MCF 10A (cell line): ENCODE data around the gene EXOC1. TPM values are rescaled to one million over a fixed set of nuclear protein-coding genes. Genes with fewer than 3 reads are reported as not detected.

ENCODE experiments used
- BruUV-seq: library from RNA; stranded (reverse); fragments of 400-500 nt; replicated peaks from 2 replicates; lab custom pipeline; 2021; lab: Mats Ljungman, UMichigan
- CTCF ChIA-PET: fragments of 300-600 bp; sonication (Branson Sonifier 250); formaldehyde crosslinking; extraction: SDS; loops from one replicate; lab custom pipeline; 2021; ENCODE audit warnings: antibody characterized with exemption, inconsistent platforms; lab: Yijun Ruan, JAX
- POLR2A ChIA-PET: fragments of 300-600, 350-650 bp; sonication (Branson Sonifier 250); formaldehyde crosslinking; extraction: SDS; loops from one replicate; lab custom pipeline; 2020; ENCODE audit warnings: antibody characterized with exemption, inconsistent platforms; lab: Yijun Ruan, JAX
- DNase-seq: peaks from one replicate; pipeline ENCODE4 v3.0.0-alpha.2; 2018; ENCODE audit not compliant: unreplicated experiment
- H3K27ac Mint-ChIP-seq: one replicate; pipeline ENCODE4 v1.8.0; 2022; ENCODE audit warnings: mild to moderate bottlenecking, low read depth, mixed read lengths; ENCODE audit not compliant: unreplicated experiment
- H3K27me3 Mint-ChIP-seq: one replicate; pipeline ENCODE4 v1.8.0; 2022; ENCODE audit warnings: mixed read lengths; ENCODE audit not compliant: insufficient read depth, unreplicated experiment
- H3K36me3 Mint-ChIP-seq: one replicate; pipeline ENCODE4 v1.8.0; 2022; ENCODE audit warnings: mild to moderate bottlenecking, moderate library complexity, mixed read lengths; ENCODE audit not compliant: insufficient read depth, unreplicated experiment
- H3K4me1 Mint-ChIP-seq: one replicate; pipeline ENCODE4 v1.8.0; 2022; ENCODE audit warnings: mixed read lengths; ENCODE audit not compliant: insufficient read depth, unreplicated experiment
- H3K4me3 Mint-ChIP-seq: one replicate; pipeline ENCODE4 v1.8.0; 2022; ENCODE audit warnings: mild to moderate bottlenecking, moderate library complexity, mixed read lengths; ENCODE audit not compliant: unreplicated experiment
- H3K9me3 Mint-ChIP-seq: one replicate; pipeline ENCODE4 v1.8.0; 2022; ENCODE audit warnings: mixed read lengths; ENCODE audit not compliant: unreplicated experiment
- CTCF ChIP-seq: fragments of 200-600 bp; IDR thresholded peaks from one replicate; pipeline ENCODE4 v1.8.0; 2022; ENCODE audit warnings: antibody characterized with exemption, mild to moderate bottlenecking; ENCODE audit not compliant: unreplicated experiment
- intact Hi-C: fragments of 100-400 bp; cut with micrococcal nuclease; formaldehyde crosslinking; loops from 2 replicates; pipeline ENCODE4 v1.14.1; 2022
- total RNA-seq: library from RNA; stranded (reverse); gene quantifications from 2 replicates; pipeline ENCODE4 v1.2.3, GENCODE V29; 2022

The EXOC1 gene
- total RNA-seq, 1 experiment from 2014 or later, result 31.4 TPM

- no peaks in the 10 kb centered on the region for H3K4me1 Mint-ChIP-seq
- no TSS peak for BruUV-seq
- CTCF ChIA-PET, result interaction anchor here (0.7 kb wide), 1 partner anchor 9 kb away, joined by 4 read pairs; no protein-coding TSS in a partner anchor
- H3K27me3 Mint-ChIP-seq, result no peaks in the 10 kb centered on the region
- POLR2A ChIA-PET, result interaction anchor here (3.5 kb wide), 1 partner anchor 10 kb away, joined by 14 read pairs; the partner anchor contains the start of gene CEP135
- intact Hi-C loops, result no loop called here
- no peaks in the 10 kb centered on the region for H3K36me3 Mint-ChIP-seq
- no peak for DNase-seq
- TF ChIP-seq CTCF, result no peak
- H3K4me3 Mint-ChIP-seq, result no peak overlapping the region
- no peaks in the 10 kb centered on the region for H3K9me3 Mint-ChIP-seq
- no peak overlapping the region for H3K27ac Mint-ChIP-seq
These were observed 85.0 kb downstream of the EXOC1 start for GRCh38 chr4:55938481-55938880.

GRCh38 chr4:55939421-55939820 lies 86.0 kb downstream of the EXOC1 start:
- no TSS peak for BruUV-seq
- no peaks in the 10 kb centered on the region for H3K4me1 Mint-ChIP-seq
- intact Hi-C loops, result no loop called here
- TF ChIP-seq CTCF, result no peak
- ChIA-PET POLR2A (interaction anchor here (3.5 kb wide), 1 partner anchor 9 kb away, joined by 14 read pairs; the partner anchor contains the start of gene CEP135), CTCF (interaction anchor here (0.7 to 1.7 kb wide), 2 partner anchors 8 to 9 kb away, joined by 4 read pairs; partner anchors contain the start of gene CEP135)
- no peak for DNase-seq
- no peak overlapping the region for H3K4me3 Mint-ChIP-seq
- no peaks in the 10 kb centered on the region for H3K27me3 Mint-ChIP-seq
- no peaks in the 10 kb centered on the region for H3K9me3 Mint-ChIP-seq
- H3K36me3 Mint-ChIP-seq, result no peaks in the 10 kb centered on the region
- no peak overlapping the region for H3K27ac Mint-ChIP-seq

GRCh38 chr4:55941881-55942396 lies 88.5 kb downstream of the EXOC1 start:
- H3K4me1 Mint-ChIP-seq, result no peaks in the 10 kb centered on the region
- H3K9me3 Mint-ChIP-seq, result no peaks in the 10 kb centered on the region
- intact Hi-C loops, result no loop called here
- ChIA-PET POLR2A (interaction anchor here (0.6 kb wide), 1 partner anchor 50 kb away, joined by 3 read pairs; no protein-coding TSS in a partner anchor), CTCF (interaction anchor here (1.3 kb wide), 1 partner anchor 109 kb away, joined by 5 read pairs; no protein-coding TSS in a partner anchor)
- no TSS peak for BruUV-seq
- no peak overlapping the region for H3K27ac Mint-ChIP-seq
- no peaks in the 10 kb centered on the region for H3K36me3 Mint-ChIP-seq
- no peak overlapping the region for H3K4me3 Mint-ChIP-seq
- no peak for DNase-seq
- no peaks in the 10 kb centered on the region for H3K27me3 Mint-ChIP-seq
- no peak for TF ChIP-seq CTCF

GRCh38 chr4:55947254-55947882 lies 93.9 kb downstream of the EXOC1 start:
- H3K9me3 Mint-ChIP-seq, result no peaks in the 10 kb centered on the region
- H3K36me3 Mint-ChIP-seq, result no peaks in the 10 kb centered on the region
- peak; percentile 21 for DNase-seq
- BruUV-seq, result TSS peak; percentile 66
- TF ChIP-seq CTCF, result no peak
- H3K4me3 Mint-ChIP-seq, result peak overlapping the region; percentile 91
- ChIA-PET POLR2A (interaction anchor here (0.5 to 2.9 kb wide), 25 partner anchors 10 to 1032 kb away, joined by 3 to 28 read pairs (median 5); partner anchors contain the start of genes AASDH, EXOC1, PAICS and POLR2B), CTCF (interaction anchor here (0.5 to 2.6 kb wide), 11 partner anchors 8 to 492 kb away, joined by 3 to 14 read pairs (median 4); no protein-coding TSS in a partner anchor)
- peaks cover 23% of the 10 kb centered on the region for H3K4me1 Mint-ChIP-seq
- peak overlapping the region; percentile 97 for H3K27ac Mint-ChIP-seq
- intact Hi-C loops, result loop anchor here (5.0 kb wide), 1 partner anchor 520 kb away; the partner anchor contains the start of gene SRP72
- no peaks in the 10 kb centered on the region for H3K27me3 Mint-ChIP-seq
